GM15510 (cell line): ENCODE data around the gene FNIP1.

Experiments
- POLR2A ChIP-seq: IDR thresholded peaks from 3 replicates; pipeline ENCODE4 v1.6.1; 2011; ENCODE audit warnings: borderline replicate concordance; ENCODE audit not compliant: insufficient read length; ENCODE audit errors: extremely low read depth

The FNIP1 gene

GRCh38 chr5:131641494-131641893 lies 155.3 kb downstream of the FNIP1 start:
- no peak for TF ChIP-seq POLR2A

GRCh38 chr5:131640043-131640856 lies 156.6 kb downstream of the FNIP1 start:
- no peak for TF ChIP-seq POLR2A

GRCh38 chr5:131639148-131639547 lies 157.7 kb downstream of the FNIP1 start:
- no peak for TF ChIP-seq POLR2A

GRCh38 chr5:131637694-131638093 lies 159.1 kb downstream of the FNIP1 start:
- TF ChIP-seq POLR2A, result no peak

GRCh38 chr5:131635684-131636572 lies 160.9 kb downstream of the FNIP1 start:
- peak; percentile 22 for TF ChIP-seq POLR2A

GRCh38 chr5:131634996-131635683 lies 161.7 kb downstream of the FNIP1 start, which contains the start of gene RAPGEF6:
Gene RAPGEF6, minus strand, starts transcription at chr5:131635229. Its CDS starts 199 bp downstream, at chr5:131635030.
- TF ChIP-seq POLR2A, result peak; percentile 85

GRCh38 chr5:131634666-131634995 lies 162.2 kb downstream of the FNIP1 start:
- TF ChIP-seq POLR2A, result no peak

GRCh38 chr5:131634238-131634637 lies 162.6 kb downstream of the FNIP1 start:
- no peak for TF ChIP-seq POLR2A

- TF ChIP-seq POLR2A, result no peak
These were observed 163.0 kb downstream of the FNIP1 start for GRCh38 chr5:131633830-131634229.

- TF ChIP-seq POLR2A, result no peak
These were observed 165.9 kb downstream of the FNIP1 start for GRCh38 chr5:131630963-131631350.

GRCh38 chr5:131630208-131630962 lies 166.4 kb downstream of the FNIP1 start:
- no peak for TF ChIP-seq POLR2A

GRCh38 chr5:131628990-131629389 lies 167.8 kb downstream of the FNIP1 start:
- TF ChIP-seq POLR2A, result no peak

GRCh38 chr5:131627207-131627865 lies 169.5 kb downstream of the FNIP1 start:
- TF ChIP-seq POLR2A, result no peak

GRCh38 chr5:131622633-131623032 lies 174.2 kb downstream of the FNIP1 start:
- no peak for TF ChIP-seq POLR2A
